Activated T-cell treated with anti-CD3 and anti-CD28 coated beads, Interleukin-2, amount 50 U/mL, for 24 hours (primary cell): Measurements from ENCODE around the gene ABCG8.

Experiments
- DNase-seq: peaks from one replicate; pipeline ENCODE4 v3.0.0-alpha.2; 2020
- H3K27ac Mint-ChIP-seq: 2 replicates; pipeline ENCODE4 v1.8.0; 2020; ENCODE audit warnings: mild to moderate bottlenecking, mixed read lengths
- H3K27me3 Mint-ChIP-seq: 2 replicates; pipeline ENCODE4 v1.8.0; 2020; ENCODE audit warnings: mixed read lengths
- H3K36me3 Mint-ChIP-seq: 2 replicates; pipeline ENCODE4 v1.8.0; 2020; ENCODE audit warnings: low read depth, mixed read lengths
- H3K4me1 Mint-ChIP-seq: 2 replicates; pipeline ENCODE4 v1.8.0; 2020; ENCODE audit warnings: low read depth, mixed read lengths
- H3K4me3 Mint-ChIP-seq: 2 replicates; pipeline ENCODE4 v1.8.0; 2020; ENCODE audit warnings: mild to moderate bottlenecking, moderate library complexity, mixed read lengths
- H3K9me3 Mint-ChIP-seq: 2 replicates; pipeline ENCODE4 v1.8.0; 2020; ENCODE audit warnings: mixed read lengths

The ABCG8 gene

DNA sequence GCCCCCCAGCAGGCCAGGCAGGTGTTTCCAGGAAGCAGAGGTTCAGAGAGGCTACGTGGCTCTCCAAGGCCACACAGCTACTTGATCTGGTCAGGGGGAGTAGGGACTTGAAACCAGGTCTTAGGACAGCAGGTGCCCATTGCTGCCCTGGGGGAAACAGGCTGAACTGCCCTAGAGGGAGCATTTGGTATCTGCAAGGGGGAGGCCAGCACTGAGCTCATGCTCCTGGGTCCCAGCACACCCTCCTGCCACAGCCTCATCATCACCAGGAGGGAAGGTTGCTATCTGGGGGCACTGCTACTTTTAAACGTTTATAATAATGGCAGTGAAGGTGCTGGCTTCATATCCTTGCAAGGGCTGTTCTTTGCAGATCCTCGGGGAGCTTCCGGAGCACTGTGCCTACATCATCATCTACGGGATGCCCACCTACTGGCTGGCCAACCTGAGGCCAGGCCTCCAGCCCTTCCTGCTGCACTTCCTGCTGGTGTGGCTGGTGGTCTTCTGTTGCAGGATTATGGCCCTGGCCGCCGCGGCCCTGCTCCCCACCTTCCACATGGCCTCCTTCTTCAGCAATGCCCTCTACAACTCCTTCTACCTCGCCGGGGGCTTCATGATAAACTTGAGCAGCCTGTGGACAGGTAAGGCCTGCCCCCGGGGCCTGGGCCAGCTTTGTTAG lies 36.1 kb downstream of the ABCG8 start:
- DNase-seq: no peak
- Mint-ChIP-seq H3K27me3 (peaks cover 33% of the 10 kb centered on the region), H3K4me3 (no peak overlapping the region), H3K9me3 (no peaks in the 10 kb centered on the region), H3K27ac (no peak overlapping the region), H3K36me3 (no peaks in the 10 kb centered on the region), H3K4me1 (peaks cover 5% of the 10 kb centered on the region)

DNA sequence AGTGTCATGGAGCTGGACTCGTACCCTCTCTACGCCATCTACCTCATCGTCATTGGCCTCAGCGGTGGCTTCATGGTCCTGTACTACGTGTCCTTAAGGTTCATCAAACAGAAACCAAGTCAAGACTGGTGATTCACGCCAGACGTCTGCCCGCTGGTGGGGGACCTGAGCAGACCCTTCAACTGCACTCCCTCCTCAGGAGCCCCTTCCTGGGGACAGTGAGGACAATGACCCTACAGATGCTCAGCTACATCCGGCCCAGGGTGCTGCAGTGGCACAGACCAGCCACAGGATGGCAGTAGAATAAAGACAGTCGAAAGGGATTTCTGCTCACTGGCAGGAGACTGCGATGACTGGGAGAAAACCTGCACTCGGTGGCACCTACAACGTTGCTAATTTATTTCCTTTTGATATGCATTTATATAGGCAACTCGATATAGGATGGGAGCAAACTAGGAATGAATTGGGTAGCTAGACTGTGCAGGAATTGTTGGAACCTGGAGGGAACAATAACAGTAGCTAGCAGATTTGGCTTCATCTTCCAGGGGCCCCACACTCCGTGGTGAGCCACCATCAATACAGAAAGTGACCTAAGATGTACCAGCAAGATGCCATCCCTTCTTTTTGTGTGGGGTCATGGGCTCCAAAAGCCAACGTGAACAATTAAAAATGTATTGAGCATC lies 39.2 kb downstream of the ABCG8 start:
- peaks cover 17% of the 10 kb centered on the region for H3K27me3 Mint-ChIP-seq
- peaks cover 5% of the 10 kb centered on the region for H3K4me1 Mint-ChIP-seq
- DNase-seq: peak; percentile 79
- H3K4me3 Mint-ChIP-seq: no peak overlapping the region
- H3K9me3 Mint-ChIP-seq: no peaks in the 10 kb centered on the region
- H3K27ac Mint-ChIP-seq: no peak overlapping the region
- no peaks in the 10 kb centered on the region for H3K36me3 Mint-ChIP-seq

DNA sequence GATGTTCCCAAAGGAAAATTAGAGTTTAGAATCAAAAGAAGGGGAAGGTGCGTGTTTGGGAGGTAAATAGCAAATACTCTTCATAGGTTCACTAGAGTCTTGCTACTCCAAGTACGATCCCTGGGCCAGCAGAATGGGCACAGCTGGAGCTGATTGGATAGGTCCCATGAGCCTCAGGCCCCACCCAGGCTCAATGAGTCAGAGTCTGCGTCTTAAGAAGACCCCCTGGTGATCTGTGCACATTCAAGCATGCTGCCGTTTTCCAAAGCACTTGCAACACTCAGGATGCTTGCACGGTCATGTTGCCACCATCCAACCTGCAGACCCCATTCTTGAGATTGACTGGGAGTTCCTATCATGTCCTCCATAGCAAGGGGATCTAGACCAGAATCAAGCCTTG lies 40.5 kb downstream of the ABCG8 start:
- Mint-ChIP-seq H3K4me1 (peaks cover 5% of the 10 kb centered on the region), H3K4me3 (no peak overlapping the region), H3K27ac (no peak overlapping the region), H3K36me3 (peaks cover 3% of the 10 kb centered on the region), H3K27me3 (peaks cover 12% of the 10 kb centered on the region), H3K9me3 (no peaks in the 10 kb centered on the region)
- DNase-seq: no peak

DNA sequence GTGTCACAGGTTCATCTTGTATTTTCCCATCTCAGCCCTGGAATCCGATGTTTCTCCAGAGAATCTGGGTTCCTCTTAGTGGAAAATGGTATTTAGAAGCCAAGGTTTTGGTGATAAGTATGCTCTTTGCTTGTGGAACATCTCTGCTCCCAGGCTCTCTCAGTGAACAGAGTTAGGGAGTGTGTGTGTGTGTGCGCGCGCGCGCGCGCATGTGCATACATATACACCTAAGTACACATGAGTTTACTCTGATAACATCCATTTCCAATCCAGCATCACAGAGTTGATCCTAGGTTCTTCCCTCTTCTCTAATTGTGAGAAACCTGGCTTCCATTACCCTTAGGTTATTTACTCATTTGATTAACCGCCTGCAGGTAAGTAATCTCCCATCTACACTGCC lies 41.7 kb downstream of the ABCG8 start:
- Mint-ChIP-seq H3K9me3 (no peaks in the 10 kb centered on the region), H3K4me1 (peaks cover 5% of the 10 kb centered on the region), H3K4me3 (no peak overlapping the region), H3K36me3 (peaks cover 11% of the 10 kb centered on the region), H3K27ac (no peak overlapping the region), H3K27me3 (peaks cover 10% of the 10 kb centered on the region)
- no peak for DNase-seq

DNA sequence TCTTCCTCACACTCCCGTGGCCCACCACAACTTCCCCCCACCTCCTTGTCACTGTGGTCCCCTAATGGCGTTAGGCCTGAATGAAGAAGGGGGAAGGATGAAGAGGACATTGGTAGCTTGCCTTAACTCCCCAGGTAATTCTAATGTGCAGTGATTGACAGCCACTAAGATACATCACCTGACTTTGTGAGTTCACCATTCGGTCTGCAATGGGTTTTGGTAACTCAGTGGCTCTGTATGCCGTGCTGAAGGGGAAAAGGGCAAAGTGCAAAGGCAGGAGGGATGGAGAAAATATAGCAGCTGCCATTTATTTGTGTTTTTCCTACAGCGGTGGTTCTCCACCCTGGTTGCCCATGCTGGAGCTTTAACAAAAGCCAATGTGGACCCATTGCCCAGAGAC lies 42.2 kb downstream of the ABCG8 start:
- Mint-ChIP-seq H3K9me3 (no peaks in the 10 kb centered on the region), H3K27me3 (peaks cover 10% of the 10 kb centered on the region), H3K36me3 (peaks cover 16% of the 10 kb centered on the region), H3K4me1 (peaks cover 5% of the 10 kb centered on the region), H3K27ac (no peak overlapping the region), H3K4me3 (no peak overlapping the region)
- DNase-seq: no peak

DNA sequence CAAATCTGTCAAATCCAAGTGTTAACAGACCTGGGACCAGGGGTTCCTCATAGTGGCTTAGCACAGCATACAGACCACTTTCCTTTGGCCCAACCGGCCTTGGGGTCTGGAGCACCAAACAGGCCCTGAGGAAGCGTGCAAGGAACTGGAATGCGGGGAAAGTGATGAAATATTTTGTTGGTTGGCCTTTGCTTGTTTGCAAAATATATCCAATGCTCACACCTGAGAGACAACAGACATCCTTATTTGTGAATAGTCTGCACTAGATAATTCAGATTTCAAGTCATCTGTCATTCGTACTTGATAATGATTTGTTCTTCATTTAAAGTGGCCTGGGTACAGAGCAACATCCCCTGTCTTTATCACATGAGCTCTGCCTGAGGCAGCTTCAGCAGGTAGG lies 43.5 kb downstream of the ABCG8 start:
- Mint-ChIP-seq H3K27me3 (peaks cover 7% of the 10 kb centered on the region), H3K4me1 (peaks cover 13% of the 10 kb centered on the region), H3K36me3 (peaks cover 27% of the 10 kb centered on the region), H3K9me3 (no peaks in the 10 kb centered on the region), H3K4me3 (no peak overlapping the region), H3K27ac (no peak overlapping the region)
- DNase-seq: no peak

DNA sequence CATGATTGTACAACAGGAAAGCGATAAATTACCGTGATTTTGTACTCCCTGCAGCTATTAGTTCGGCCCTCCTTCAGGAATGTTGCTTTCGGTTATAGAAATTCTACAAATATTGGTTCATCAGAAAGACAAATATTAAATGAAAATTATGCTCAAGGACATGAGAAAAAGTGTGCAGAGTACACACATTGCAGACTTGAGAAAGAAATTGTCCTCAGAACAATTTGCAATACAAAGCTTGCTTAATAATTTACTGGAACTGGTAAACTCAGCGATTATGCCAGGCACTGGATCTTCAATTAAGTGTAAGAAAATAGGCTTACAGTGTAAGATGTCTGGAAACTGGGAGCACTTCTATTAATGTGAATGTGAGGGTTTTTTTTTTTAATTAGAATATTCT lies 45.9 kb downstream of the ABCG8 start:
- no peaks in the 10 kb centered on the region for H3K9me3 Mint-ChIP-seq

DNA sequence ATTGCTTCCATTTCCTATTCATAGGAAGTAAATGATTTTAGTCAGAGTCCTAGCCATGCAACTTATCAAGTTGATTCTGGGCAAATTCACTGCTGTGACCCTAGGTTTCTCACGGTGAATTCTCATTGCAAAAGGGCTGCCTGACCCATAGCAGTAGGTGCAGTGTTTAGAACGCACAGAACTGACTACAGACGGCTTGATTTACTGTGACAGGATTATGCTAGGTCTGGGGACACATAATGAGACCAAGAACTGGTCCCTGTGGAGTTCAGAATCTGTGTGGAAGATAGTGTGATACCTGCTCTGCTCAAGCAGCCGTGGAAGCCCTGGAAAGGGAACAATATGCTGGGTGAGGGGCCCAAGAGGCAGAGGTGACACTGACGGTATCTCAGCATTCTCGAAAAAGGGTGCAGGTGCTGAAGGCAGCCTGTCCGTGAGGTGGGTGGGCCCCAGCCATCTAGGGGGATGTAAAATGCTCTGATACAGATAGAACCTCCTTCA lies 46.4 kb downstream of the ABCG8 start:
- Mint-ChIP-seq H3K27me3 (no peaks in the 10 kb centered on the region), H3K4me1 (peaks cover 15% of the 10 kb centered on the region), H3K36me3 (peaks cover 55% of the 10 kb centered on the region), H3K27ac (peak overlapping the region; percentile 64), H3K9me3 (no peaks in the 10 kb centered on the region), H3K4me3 (no peak overlapping the region)
- DNase-seq: no peak

More for the DNA sequence above, 45.9 kb downstream of the ABCG8 start:
- Mint-ChIP-seq H3K27me3 (no peaks in the 10 kb centered on the region), H3K27ac (no peak overlapping the region), H3K36me3 (peaks cover 50% of the 10 kb centered on the region), H3K4me1 (peaks cover 15% of the 10 kb centered on the region), H3K4me3 (no peak overlapping the region)
- no peak for DNase-seq

DNA sequence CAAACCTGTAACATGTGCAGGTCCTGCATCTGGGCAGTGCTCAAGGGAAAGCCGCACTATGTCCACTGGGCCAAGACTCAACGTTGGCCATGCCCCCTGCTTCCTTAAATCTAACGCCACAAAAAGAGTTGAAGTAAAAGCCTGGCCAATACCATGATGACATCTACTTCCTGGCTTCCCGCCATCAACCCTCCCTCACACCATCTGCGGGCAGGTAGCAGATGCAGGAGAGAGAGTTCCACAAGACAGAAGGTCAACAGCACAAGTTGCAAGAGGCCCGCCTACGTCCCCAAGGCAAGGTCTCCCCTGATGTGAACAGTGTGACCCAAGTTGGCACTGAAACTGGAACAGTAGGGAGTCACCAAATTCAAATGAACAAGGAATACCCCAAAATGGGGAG lies 48.4 kb downstream of the ABCG8 start:
- DNase-seq: no peak
- Mint-ChIP-seq H3K36me3 (peaks cover 75% of the 10 kb centered on the region), H3K9me3 (no peaks in the 10 kb centered on the region)

DNA sequence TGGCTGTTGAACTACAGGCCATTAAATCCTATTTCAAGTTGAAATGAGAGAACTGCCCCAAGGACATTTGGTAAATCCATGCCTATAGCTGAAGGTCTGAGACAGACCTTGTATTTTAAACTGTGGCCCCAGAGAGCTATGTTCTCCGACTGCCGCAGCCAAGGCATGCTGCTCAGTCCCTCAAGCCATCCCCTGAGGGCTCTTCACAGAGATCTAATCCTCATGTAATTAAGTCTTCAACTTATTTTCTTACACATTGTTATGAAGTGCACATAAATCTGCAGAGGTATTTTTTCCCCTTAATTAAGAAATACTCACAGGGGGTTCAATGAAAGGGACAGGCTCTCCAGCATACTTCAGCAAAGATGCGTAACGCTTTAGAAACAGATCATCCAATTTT lies 50.6 kb downstream of the ABCG8 start:
- H3K4me3 Mint-ChIP-seq: no peak overlapping the region
- no peaks in the 10 kb centered on the region for H3K9me3 Mint-ChIP-seq
- no peak for DNase-seq
- no peaks in the 10 kb centered on the region for H3K27me3 Mint-ChIP-seq
- peaks cover 92% of the 10 kb centered on the region for H3K36me3 Mint-ChIP-seq
- peaks cover 15% of the 10 kb centered on the region for H3K4me1 Mint-ChIP-seq
- peak overlapping the region; percentile 2 for H3K27ac Mint-ChIP-seq

More for the DNA sequence above, 48.4 kb downstream of the ABCG8 start:
- no peaks in the 10 kb centered on the region for H3K27me3 Mint-ChIP-seq
- peaks cover 15% of the 10 kb centered on the region for H3K4me1 Mint-ChIP-seq
- H3K4me3 Mint-ChIP-seq: no peak overlapping the region
- peak overlapping the region; percentile 68 for H3K27ac Mint-ChIP-seq

DNA sequence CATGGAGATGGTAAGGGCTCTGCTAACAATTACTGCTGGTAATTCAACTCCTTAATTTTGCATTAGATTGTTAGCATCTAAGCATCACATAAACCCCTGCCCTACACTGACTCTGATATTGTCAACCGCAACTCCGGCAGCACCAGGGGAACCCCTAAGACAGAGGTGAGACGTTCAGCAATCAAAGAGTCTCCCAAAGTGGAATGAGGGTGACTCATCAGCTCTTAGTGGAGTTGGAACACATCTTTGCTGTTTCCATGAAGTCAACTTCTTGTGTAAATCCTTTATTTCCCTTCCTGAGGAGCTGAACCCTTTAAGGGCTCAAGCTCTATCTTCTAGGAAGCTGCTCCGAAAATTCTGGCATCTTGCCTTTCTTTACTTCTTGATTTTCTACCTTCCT lies 52.1 kb downstream of the ABCG8 start:
- Mint-ChIP-seq H3K4me1 (peaks cover 15% of the 10 kb centered on the region), H3K9me3 (no peaks in the 10 kb centered on the region), H3K27ac (peak overlapping the region; percentile 8), H3K36me3 (peaks cover 92% of the 10 kb centered on the region), H3K27me3 (no peaks in the 10 kb centered on the region), H3K4me3 (no peak overlapping the region)
- no peak for DNase-seq

DNA sequence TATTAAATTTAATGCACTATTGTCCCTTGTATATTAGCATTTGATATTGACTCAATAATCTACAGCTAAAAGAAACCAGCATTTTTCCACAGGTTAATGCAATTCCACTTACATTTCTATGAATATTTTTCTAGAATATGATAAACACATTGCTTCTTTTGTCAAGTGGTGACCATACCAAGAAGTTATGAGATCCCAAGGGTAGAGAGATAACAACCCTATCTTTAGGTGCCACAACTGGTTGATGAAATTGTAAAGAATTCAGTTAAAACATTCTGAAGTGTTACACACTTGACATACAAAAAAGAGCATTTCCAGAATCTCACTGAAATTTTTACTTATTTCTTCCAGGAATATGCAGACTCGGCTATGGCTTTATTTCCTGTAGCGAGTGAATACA lies 56.0 kb downstream of the ABCG8 start:
- Mint-ChIP-seq H3K27ac (no peak overlapping the region), H3K9me3 (no peaks in the 10 kb centered on the region), H3K4me3 (no peak overlapping the region), H3K36me3 (peaks cover 95% of the 10 kb centered on the region), H3K27me3 (no peaks in the 10 kb centered on the region), H3K4me1 (no peaks in the 10 kb centered on the region)
- no peak for DNase-seq

DNA sequence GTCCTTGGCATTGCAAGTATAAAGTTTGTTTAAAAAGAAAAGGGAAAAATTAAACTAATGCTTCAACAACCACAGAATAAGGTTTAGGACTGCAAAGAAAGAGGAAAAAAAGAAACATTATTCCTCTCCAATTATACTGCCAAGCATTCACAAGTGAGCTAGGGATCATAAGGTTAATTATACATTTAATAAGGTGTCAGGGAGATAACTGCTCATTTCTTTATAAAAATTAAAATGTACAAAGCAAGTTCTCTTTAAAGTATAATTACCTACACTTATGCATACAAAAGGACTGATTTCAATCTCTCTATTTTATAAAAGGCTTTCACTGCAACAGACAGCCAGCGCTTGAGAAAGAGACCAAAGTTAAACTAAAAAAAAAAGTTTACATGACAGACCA lies 58.1 kb downstream of the ABCG8 start:
- no peaks in the 10 kb centered on the region for H3K27me3 Mint-ChIP-seq
- no peak overlapping the region for H3K27ac Mint-ChIP-seq
- no peak overlapping the region for H3K4me3 Mint-ChIP-seq
- no peaks in the 10 kb centered on the region for H3K4me1 Mint-ChIP-seq
- DNase-seq: no peak
- H3K9me3 Mint-ChIP-seq: no peaks in the 10 kb centered on the region
- peaks cover 95% of the 10 kb centered on the region for H3K36me3 Mint-ChIP-seq

DNA sequence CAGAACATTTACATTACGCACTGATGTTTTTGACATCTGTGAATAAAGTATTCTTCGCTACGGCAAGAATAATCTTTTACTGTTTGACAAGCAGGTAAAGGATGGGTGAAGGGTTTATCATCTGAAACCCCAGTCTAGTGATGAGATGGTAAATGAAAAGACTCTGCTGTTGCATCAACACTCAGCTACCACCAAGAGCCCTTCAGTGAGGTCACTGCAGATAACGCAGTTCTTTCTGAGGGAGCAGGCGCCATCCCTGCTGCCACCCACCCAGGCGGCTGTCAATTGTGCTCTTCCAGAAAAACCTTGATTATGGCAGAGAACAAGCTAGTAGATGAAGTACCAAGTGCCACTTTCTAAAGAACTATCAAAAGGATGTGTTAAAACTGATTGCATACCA lies 58.7 kb downstream of the ABCG8 start:
- Mint-ChIP-seq H3K27ac (no peak overlapping the region), H3K9me3 (no peaks in the 10 kb centered on the region), H3K36me3 (peaks cover 95% of the 10 kb centered on the region), H3K4me1 (no peaks in the 10 kb centered on the region), H3K4me3 (no peak overlapping the region), H3K27me3 (no peaks in the 10 kb centered on the region)
- DNase-seq: no peak

DNA sequence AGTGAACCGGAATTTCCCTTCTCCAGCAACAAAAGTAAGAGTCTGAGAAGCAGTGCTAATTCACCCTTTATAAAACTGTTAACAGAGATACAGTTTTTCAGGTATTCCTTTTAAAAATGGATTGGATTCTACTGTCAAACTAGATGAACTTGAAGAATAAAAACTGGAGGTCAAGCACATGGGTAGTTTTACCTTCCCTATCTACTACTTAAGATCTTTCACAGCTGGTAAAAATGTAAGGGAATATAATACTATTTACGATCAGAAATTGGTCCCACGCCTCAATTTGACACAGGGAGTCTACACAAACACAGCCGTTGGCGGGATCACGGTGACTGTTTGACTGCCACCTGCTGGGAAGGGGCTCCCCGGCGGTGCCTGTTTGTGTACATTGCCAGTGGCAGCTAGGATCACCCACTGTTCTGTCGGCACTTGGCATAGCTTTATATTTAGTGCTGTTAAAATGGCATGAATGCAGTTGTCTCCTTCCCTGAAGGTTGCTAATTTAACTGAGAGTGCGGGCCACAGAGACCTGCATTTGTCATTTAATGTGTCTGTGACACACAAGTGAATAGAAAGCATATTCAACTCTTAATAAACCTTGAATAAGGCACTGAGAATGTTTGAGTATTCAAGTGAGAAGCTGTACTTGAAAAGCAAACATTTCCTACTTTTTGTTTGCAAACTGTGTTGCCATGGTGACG lies 59.5 kb downstream of the ABCG8 start:
- Mint-ChIP-seq H3K27me3 (no peaks in the 10 kb centered on the region), H3K9me3 (no peaks in the 10 kb centered on the region), H3K4me3 (no peak overlapping the region), H3K4me1 (no peaks in the 10 kb centered on the region), H3K27ac (no peak overlapping the region), H3K36me3 (peaks cover 94% of the 10 kb centered on the region)
- DNase-seq: no peak
